SHP77 treated with DMSO at 0.1 percent for 48 hours (cell line): ENCODE measurements around the gene EPGN.
"Not testable (repeated sequence)": the region's sequence is repeated elsewhere in the genome, so short reads cannot be mapped to it uniquely, and the experiment has no call there.

Experiments
- DNase-seq: peaks from one replicate; lab custom pipeline; 2025; lab: John Stamatoyannopoulos, UW

Gene EPGN

GRCh38 chr4:74339501-74339900 lies 31.2 kb downstream of the EPGN start:
- DNase-seq = no peak

GRCh38 chr4:74340421-74340820 lies 32.2 kb downstream of the EPGN start:
- not testable (repeated sequence) for DNase-seq

- no peak for DNase-seq
Observed at GRCh38 chr4:74344031-74344430, 35.8 kb downstream of the EPGN start.

GRCh38 chr4:74353858-74354257 lies 45.6 kb downstream of the EPGN start:
- DNase-seq = no peak

GRCh38 chr4:74357965-74358364 lies 49.7 kb downstream of the EPGN start:
- no peak for DNase-seq

- no peak for DNase-seq
Observed at GRCh38 chr4:74361671-74362070, 53.4 kb downstream of the EPGN start.

GRCh38 chr4:74362347-74362746 lies 54.1 kb downstream of the EPGN start:
- no peak for DNase-seq

GRCh38 chr4:74364256-74364651 lies 56.0 kb downstream of the EPGN start:
- no peak for DNase-seq

GRCh38 chr4:74364652-74365491 lies 56.6 kb downstream of the EPGN start, which contains the start of gene EREG:
Gene EREG (plus strand): TSS chr4:74365145. CDS start chr4:74365309, 164 bp downstream.
- no peak for DNase-seq

- DNase-seq = peak; percentile 47
Observed at GRCh38 chr4:74365761-74366160, 57.5 kb downstream of the EPGN start.
